Caco-2 (cell line): ENCODE results near the gene ZNF771. TPM values are rescaled to one million over a fixed set of nuclear protein-coding genes. Genes with fewer than 3 reads are reported as not detected.
"Not testable (repeated sequence)": the region's sequence is repeated elsewhere in the genome, so short reads cannot be mapped to it uniquely, and the experiment has no call there.

Source experiments
- BruUV-seq: library from RNA; stranded (reverse); fragments of 400-500 nt; replicated peaks from 2 replicates; lab custom pipeline; 2021; lab: Mats Ljungman, UMichigan
- CTCF ChIA-PET: fragments of 300-600 bp; sonication (Branson Sonifier 250); formaldehyde crosslinking; loops from one replicate; lab custom pipeline; 2022; ENCODE audit warnings: antibody characterized with exemption; lab: Charles Lee
- POLR2A ChIA-PET: fragments of 300-600 bp; sonication (Branson Sonifier 250); formaldehyde crosslinking; loops from one replicate; lab custom pipeline; 2022; ENCODE audit warnings: antibody characterized with exemption; lab: Charles Lee
- DNase-seq, 2 experiments: peaks; one replicate each; pipeline versions ENCODE4 v3.0.0 to v3.0.0-alpha.2; 2020 to 2022
- H3K27me3 ChIP-seq: replicated peaks from 2 replicates; pipeline ENCODE4 v1.6.0; 2011; ENCODE audit warnings: low read length; ENCODE audit not compliant: control insufficient read depth, insufficient read depth
- H3K36me3 ChIP-seq: 2 replicates; pipeline ENCODE4 v1.5.1; 2011; ENCODE audit warnings: low read length; ENCODE audit not compliant: control insufficient read depth, insufficient read depth
- H3K4me1 ChIP-seq: fragments of 250-450 bp; sonication (Bioruptor Pico); 2 replicates; pipeline ENCODE4 v1.5.1; 2020; ENCODE audit warnings: mild to moderate bottlenecking
- H3K4me3 ChIP-seq: 2 replicates; pipeline ENCODE4 v1.5.1; 2011; ENCODE audit warnings: low read depth, mild to moderate bottlenecking, control low read depth, low read length
- H3K9me3 ChIP-seq: fragments of 250-450 bp; sonication (Bioruptor Pico); 2 replicates; pipeline ENCODE4 v1.5.1; 2020; ENCODE audit warnings: mild to moderate bottlenecking, moderate library complexity
- H3K27ac Mint-ChIP-seq: one replicate; pipeline ENCODE4 v1.8.0; 2022; ENCODE audit warnings: mixed read lengths; ENCODE audit not compliant: unreplicated experiment
- H3K27me3 Mint-ChIP-seq: one replicate; pipeline ENCODE4 v1.8.0; 2022; ENCODE audit warnings: mixed read lengths; ENCODE audit not compliant: insufficient read depth, unreplicated experiment
- H3K36me3 Mint-ChIP-seq: one replicate; pipeline ENCODE4 v1.8.0; 2022; ENCODE audit warnings: mild to moderate bottlenecking, mixed read lengths; ENCODE audit not compliant: insufficient read depth, unreplicated experiment
- H3K4me1 Mint-ChIP-seq: one replicate; pipeline ENCODE4 v1.8.0; 2022; ENCODE audit warnings: low read depth, mixed read lengths; ENCODE audit not compliant: unreplicated experiment
- H3K4me3 Mint-ChIP-seq: one replicate; pipeline ENCODE4 v1.8.0; 2022; ENCODE audit warnings: mild to moderate bottlenecking, moderate library complexity, mixed read lengths; ENCODE audit not compliant: unreplicated experiment
- H3K9me3 Mint-ChIP-seq: one replicate; pipeline ENCODE4 v1.8.0; 2022; ENCODE audit warnings: mixed read lengths; ENCODE audit not compliant: unreplicated experiment
- CTCF ChIP-seq, 2 experiments: fragments of 200-600 bp in 1 of 2; IDR thresholded peaks; 1 replicate in 1 of 2; 2 replicates in 1 of 2; pipeline versions ENCODE4 v1.5.1 to v1.8.0; 2011 to 2022; ENCODE audit warnings: antibody characterized with exemption in 1 of 2, control low read depth in 1 of 2, inconsistent platforms in 1 of 2, low read depth in 1 of 2, low read length in 1 of 2, mild to moderate bottlenecking in 1 of 2, moderate library complexity in 1 of 2; ENCODE audit not compliant: insufficient read depth in 1 of 2, severe bottlenecking in 1 of 2, unreplicated experiment in 1 of 2
- intact Hi-C: fragments of 100-400 bp; cut with micrococcal nuclease; formaldehyde crosslinking; loops from one replicate; pipeline ENCODE4 v1.10.0; 2022; ENCODE audit not compliant: unreplicated experiment
- total RNA-seq: library from RNA; stranded (reverse); gene quantifications from 2 replicates; pipeline ENCODE4 v1.2.3, GENCODE V29; 2022

The ZNF771 gene
- total RNA-seq, 1 experiment from 2014 or later: 5.8 TPM

GRCh38 chr16:30395155-30395991 lies 12.0 kb upstream of the ZNF771 start, which contains the start of gene ZNF48:
Gene ZNF48 (plus strand): TSS chr16:30395420. CDS start chr16:30395795, 375 bp downstream.
- Mint-ChIP-seq H3K4me3 (peak within 1 kb of the TSS; percentile 82), H3K27me3 (no peaks in the 10 kb centered on the region), H3K27ac (peak within 1 kb of the TSS; percentile 46), H3K4me1 (peaks cover 19% of the 10 kb centered on the region), H3K9me3 (no peaks in the 10 kb centered on the region), H3K36me3 (peaks cover 12% of the 10 kb centered on the region)
- ChIA-PET POLR2A (interaction anchor here (1.0 to 2.6 kb wide), 7 partner anchors 12 to 264 kb away, joined by 3 to 20 read pairs (median 7); partner anchors contain the start of genes DCTPP1, TBC1D10B and ZNF771), CTCF (interaction anchor here (0.6 to 2.3 kb wide), 9 partner anchors 12 to 773 kb away, joined by 4 to 27 read pairs (median 11); partner anchors contain the start of genes CD2BP2, DCTPP1, TBC1D10B and ZNF771)
- no peaks in the 10 kb centered on the region for H3K9me3 ChIP-seq
- peak; percentile 87 to 91 for DNase-seq
- no peaks in the 10 kb centered on the region for H3K27me3 ChIP-seq
- peak within 1 kb of the TSS; percentile 88 for H3K4me3 ChIP-seq
- H3K4me1 ChIP-seq: peaks cover 6% of the 10 kb centered on the region; the same call in 1 of the 2 replicates
- BruUV-seq: no TSS peak
- peak in 1 of 2 experiments; percentile 40 for TF ChIP-seq CTCF (IDR thresholded peaks at IDR 0.05; ENCODE audit: insufficient read depth in 1 of 2, low read depth in 1 of 2, low read length in 1 of 2, severe bottlenecking in 1 of 2, unreplicated experiment in 1 of 2)
- H3K36me3 ChIP-seq: no peaks in the 10 kb centered on the region
- intact Hi-C loops: loop anchor here (1.0 to 2.0 kb wide), 2 partner anchors 14 to 17 kb away; no protein-coding TSS in a partner anchor

GRCh38 chr16:30395992-30396585 lies 11.3 kb upstream of the ZNF771 start:
- DNase-seq: no peak
- Histone ChIP-seq H3K27me3 (no peaks in the 10 kb centered on the region), H3K4me1 (peaks cover 6% of the 10 kb centered on the region; the same call in 1 of the 2 replicates), H3K9me3 (no peaks in the 10 kb centered on the region), H3K4me3 (peak overlapping the region; percentile 88), H3K36me3 (no peaks in the 10 kb centered on the region)
- peaks cover 19% of the 10 kb centered on the region for H3K4me1 Mint-ChIP-seq
- H3K27ac Mint-ChIP-seq: peak overlapping the region; percentile 33
- no peaks in the 10 kb centered on the region for H3K9me3 Mint-ChIP-seq
- CTCF ChIA-PET: interaction anchor here (1.5 to 2.3 kb wide), 7 partner anchors 11 to 41 kb away, joined by 5 to 27 read pairs (median 14); partner anchors contain the start of genes CD2BP2, DCTPP1, TBC1D10B and ZNF771
- no TSS peak for BruUV-seq
- no peak for TF ChIP-seq CTCF (IDR thresholded peaks at IDR 0.05; ENCODE audit: insufficient read depth in 1 of 2, low read depth in 1 of 2, low read length in 1 of 2, severe bottlenecking in 1 of 2, unreplicated experiment in 1 of 2)
- intact Hi-C loops: loop anchor here (1.0 to 2.0 kb wide), 2 partner anchors 13 to 17 kb away; no protein-coding TSS in a partner anchor
- peaks cover 14% of the 10 kb centered on the region for H3K36me3 Mint-ChIP-seq
- POLR2A ChIA-PET: interaction anchor here (1.1 to 2.6 kb wide), 5 partner anchors 11 to 34 kb away, joined by 3 to 20 read pairs (median 7); partner anchors contain the start of genes DCTPP1, TBC1D10B and ZNF771
- no peaks in the 10 kb centered on the region for H3K27me3 Mint-ChIP-seq
- H3K4me3 Mint-ChIP-seq: peak overlapping the region; percentile 82

GRCh38 chr16:30396627-30397026 lies 10.8 kb upstream of the ZNF771 start:
- H3K27me3 ChIP-seq, H3K9me3 ChIP-seq, H3K27me3 Mint-ChIP-seq, DNase-seq, H3K36me3 ChIP-seq, intact Hi-C loops, H3K9me3 Mint-ChIP-seq: not testable (repeated sequence)
- peak overlapping the region; percentile 88 for H3K4me3 ChIP-seq
- POLR2A ChIA-PET: interaction anchor here (1.1 to 2.6 kb wide), 4 partner anchors 11 to 26 kb away, joined by 3 to 20 read pairs (median 10); partner anchors contain the start of genes TBC1D10B and ZNF771
- CTCF ChIA-PET: interaction anchor here (1.9 to 2.3 kb wide), 4 partner anchors 10 to 33 kb away, joined by 11 to 27 read pairs (median 15); partner anchors contain the start of genes DCTPP1 and ZNF771
- BruUV-seq: TSS peak; percentile 70
- Mint-ChIP-seq H3K4me3 (peak overlapping the region; percentile 82), H3K4me1 (peaks cover 23% of the 10 kb centered on the region), H3K36me3 (peaks cover 14% of the 10 kb centered on the region), H3K27ac (peak overlapping the region; percentile 33)
- H3K4me1 ChIP-seq: peaks cover 11% of the 10 kb centered on the region
